Measurements from ENCODE around the gene KPNA4. TPM values are rescaled to one million over a fixed set of nuclear protein-coding genes. Genes with fewer than 3 reads are reported as not detected.

The KPNA4 gene
- total RNA-seq, 6 donors from 2014 or later, result 12.6 to 51.7 (median 33.0) TPM

DNA sequence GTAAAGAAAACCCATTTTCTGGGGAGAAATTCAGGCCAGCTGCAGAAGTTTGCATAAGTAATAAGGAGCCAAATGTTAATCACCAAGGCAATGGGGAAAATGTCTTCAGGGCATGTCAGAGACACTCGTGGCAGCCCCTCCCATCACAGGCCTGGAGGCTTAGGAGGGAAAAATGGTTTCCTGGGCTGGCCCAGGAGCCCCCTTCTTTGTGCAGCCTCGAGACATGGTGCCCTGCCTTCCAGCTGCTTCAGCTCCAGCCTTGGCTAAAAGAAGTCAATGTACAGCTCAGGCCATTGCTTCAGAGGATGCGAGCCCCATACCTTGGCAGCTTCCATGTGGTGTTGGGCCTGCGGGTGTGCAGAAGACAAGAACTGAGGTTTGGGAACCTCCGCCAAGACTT lies 95.2 kb downstream of the KPNA4 start:
- no peaks in the 10 kb centered on the region for H3K36me3 ChIP-seq
- H3K27me3 ChIP-seq, result no peaks in the 10 kb centered on the region
- H3K4me3 ChIP-seq, result no peak overlapping the region
- H3K27ac ChIP-seq, result no peak overlapping the region
- no peaks in the 10 kb centered on the region for H3K4me1 ChIP-seq
- DNase-seq (no peak), ATAC-seq (ENCODE audit: low FRiP score in 2 of 2) (no peak)
- WGBS, 2 donors, result 84 to 93% methylated on average over 3 to 5 of the region's 5 CpGs
- TF ChIP-seq CTCF (IDR thresholded peaks at IDR 0.05) (no peak), POLR2AphosphoS5 (IDR thresholded peaks at IDR 0.05) (no peak), POLR2A (IDR thresholded peaks at IDR 0.05) (no peak), EP300 (IDR thresholded peaks at IDR 0.05) (no peak)
- H3K9me3 ChIP-seq, result peaks cover 0 to 15% (median 12%) of the 10 kb centered on the region in 4 donors

DNA sequence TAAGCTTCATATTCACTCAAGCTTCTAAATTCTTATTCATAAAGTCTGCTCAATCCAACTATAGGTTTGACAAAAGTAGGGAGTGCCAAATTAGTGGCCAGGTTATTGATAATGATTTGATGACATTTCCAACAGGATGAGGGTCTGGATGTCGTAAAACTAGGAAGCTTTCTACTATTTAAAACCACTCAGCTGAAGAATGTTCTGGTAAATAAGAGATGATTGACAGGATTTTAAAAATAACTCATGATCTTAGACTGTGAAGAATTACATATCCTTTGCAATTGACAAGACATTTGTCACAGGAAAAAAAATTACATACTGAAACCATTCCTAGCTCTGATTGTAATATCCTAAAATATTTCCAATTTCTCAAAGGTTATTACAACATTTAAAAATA lies 100.4 kb downstream of the KPNA4 start:
- Histone ChIP-seq H3K4me3 (no peak overlapping the region), H3K36me3 (no peaks in the 10 kb centered on the region), H3K4me1 (no peaks in the 10 kb centered on the region), H3K27ac (no peak overlapping the region), H3K9me3 (peaks cover 0 to 4% (median 1%) of the 10 kb centered on the region in 4 donors), H3K27me3 (no peaks in the 10 kb centered on the region)
- 57 to 78% methylated on average over 1 of the region's 1 CpG for WGBS, 2 donors
- ATAC-seq (ENCODE audit: low FRiP score in 2 of 2) (no peak), DNase-seq (no peak)
- TF ChIP-seq EP300 (IDR thresholded peaks at IDR 0.05) (no peak), POLR2A (IDR thresholded peaks at IDR 0.05) (no peak), CTCF (IDR thresholded peaks at IDR 0.05) (no peak), POLR2AphosphoS5 (IDR thresholded peaks at IDR 0.05) (no peak)

GRCh38 chr3:160464321-160464720 lies 101.0 kb downstream of the KPNA4 start:
- no peak for TF ChIP-seq POLR2A (IDR thresholded peaks at IDR 0.05)
- TF ChIP-seq POLR2AphosphoS5 (IDR thresholded peaks at IDR 0.05), result no peak
- TF ChIP-seq CTCF (IDR thresholded peaks at IDR 0.05), result no peak
- no peak for TF ChIP-seq EP300 (IDR thresholded peaks at IDR 0.05)
- Histone ChIP-seq H3K27me3 (no peaks in the 10 kb centered on the region), H3K36me3 (no peaks in the 10 kb centered on the region), H3K4me3 (no peak overlapping the region), H3K27ac (no peak overlapping the region), H3K4me1 (no peaks in the 10 kb centered on the region), H3K9me3 (no peaks in the 10 kb centered on the region)
- 77 to 84% methylated on average over 2 of the region's 2 CpGs for WGBS, 2 donors
- ATAC-seq (ENCODE audit: low FRiP score in 2 of 2) (no peak), DNase-seq (no peak)

GRCh38 chr3:160460033-160460432 lies 105.3 kb downstream of the KPNA4 start:
- no peaks in the 10 kb centered on the region for H3K36me3 ChIP-seq
- H3K27me3 ChIP-seq, result no peaks in the 10 kb centered on the region
- TF ChIP-seq EP300 (IDR thresholded peaks at IDR 0.05) (no peak), POLR2A (IDR thresholded peaks at IDR 0.05) (no peak), CTCF (IDR thresholded peaks at IDR 0.05) (no peak), POLR2AphosphoS5 (IDR thresholded peaks at IDR 0.05) (no peak)
- H3K4me1 ChIP-seq, result no peaks in the 10 kb centered on the region
- no peaks in the 10 kb centered on the region for H3K9me3 ChIP-seq
- DNase-seq (peak in 1 of 2 donors; percentile 29), ATAC-seq (ENCODE audit: low FRiP score in 2 of 2) (peak in 1 of 2 donors; percentile 26)
- WGBS, 2 donors, result 89 to 100% methylated on average over 1 to 3 of the region's 3 CpGs
- H3K27ac ChIP-seq, result no peak overlapping the region
- H3K4me3 ChIP-seq, result no peak overlapping the region

GRCh38 chr3:160459450-160459970 lies 105.9 kb downstream of the KPNA4 start:
- no peak overlapping the region for H3K4me3 ChIP-seq
- WGBS, 2 donors, result 90 to 94% methylated on average over 9 of the region's 9 CpGs
- no peak for TF ChIP-seq POLR2A (IDR thresholded peaks at IDR 0.05)
- TF ChIP-seq CTCF (IDR thresholded peaks at IDR 0.05), result no peak
- no peak for TF ChIP-seq POLR2AphosphoS5 (IDR thresholded peaks at IDR 0.05)
- no peak for TF ChIP-seq EP300 (IDR thresholded peaks at IDR 0.05)
- ATAC-seq (ENCODE audit: low FRiP score in 2 of 2) (no peak), DNase-seq (no peak)
- H3K27me3 ChIP-seq, result no peaks in the 10 kb centered on the region
- no peak overlapping the region for H3K27ac ChIP-seq
- H3K4me1 ChIP-seq, result no peaks in the 10 kb centered on the region
- H3K9me3 ChIP-seq, result no peaks in the 10 kb centered on the region
- H3K36me3 ChIP-seq, result no peaks in the 10 kb centered on the region
